Measurements from ENCODE around the gene CDH13. TPM values are rescaled to one million over a fixed set of nuclear protein-coding genes. Genes with fewer than 3 reads are reported as not detected.

Gene CDH13
- total and polyA plus RNA-seq, 9 of the 15 experiments (the other 6 are each of a cell fraction or from before 2014, with no cell fraction given): 0.03 TPM; not detected in 8

DNA sequence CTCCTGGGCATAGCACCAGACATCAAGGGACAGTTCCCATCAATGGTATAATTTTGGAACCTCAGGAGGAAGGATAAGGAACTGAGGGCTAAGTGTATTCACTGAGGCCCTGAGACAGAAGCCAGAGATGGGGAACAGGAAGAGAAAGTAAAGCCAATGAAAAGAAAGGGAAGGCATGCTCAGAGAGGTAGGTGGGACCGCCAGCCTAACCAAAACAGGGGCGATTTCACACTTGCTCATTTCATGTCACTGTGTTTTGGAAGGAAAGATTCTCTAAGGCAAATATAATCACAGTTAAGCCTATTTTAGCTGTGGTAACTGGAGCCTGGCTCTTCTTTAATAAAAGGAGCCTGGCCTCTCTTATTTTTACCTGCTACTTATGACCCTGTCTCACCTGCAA lies 411.1 kb downstream of the CDH13 start:
- H3K4me2 ChIP-seq (ENCODE audit: insufficient read depth, low read length): no peak overlapping the region
- no peak overlapping the region for H2AFZ ChIP-seq (ENCODE audit: low read depth, low read length)
- no peak for DNase-seq (ENCODE audit: extremely low read depth in 1 of 4, low spot score in 3 of 4)
- no peak for FAIRE-seq
- H3K27ac ChIP-seq (ENCODE audit: extremely low read depth, low read depth, low read length): no peak overlapping the region
- TF ChIP-seq CREB1 (IDR thresholded peaks at IDR 0.05): no peak
- no peak for TF ChIP-seq CREB1 (CRISPR knock-in tag; IDR thresholded peaks at IDR 0.05)
- no peak for TF ChIP-seq DMBX1 (CRISPR knock-in tag; IDR thresholded peaks at IDR 0.05; ENCODE audit: borderline replicate concordance)
- no peak for TF ChIP-seq SMC3 (conservative IDR thresholded peaks at IDR 0.05; ENCODE audit: insufficient read depth, low read depth, low read length)
- TF ChIP-seq GABPA (tag; conservative IDR thresholded peaks at IDR 0.05; ENCODE audit: low read depth): no peak
- H3K9me3 ChIP-seq (replicated peaks; ENCODE audit: control insufficient read depth, insufficient read depth, low read depth, low read length): no peaks in the 10 kb centered on the region; the same call in 1 of the 2 replicates
- 0% methylated on average over 2 of the region's 2 CpGs for WGBS (ENCODE audit: insufficient coverage, low coverage, missing lambda C conversion rate)
- H3K27me3 ChIP-seq (ENCODE audit: control insufficient read depth in 2 of 2, insufficient read depth in 2 of 2, low read length in 2 of 2): no peaks in the 10 kb centered on the region
- no peaks in the 10 kb centered on the region for H3K9me1 ChIP-seq (ENCODE audit: control insufficient read depth, insufficient read depth, low read length)
- no peaks in the 10 kb centered on the region for H4K20me1 ChIP-seq (replicated peaks; ENCODE audit: control insufficient read depth, insufficient read depth, low read length)
- no peaks in the 10 kb centered on the region for H3K79me2 ChIP-seq (ENCODE audit: control insufficient read depth, insufficient read depth, low read length)
- POLR2A ChIA-PET: no interaction called here
- CTCF ChIA-PET (ENCODE audit: low intra/inter-chr PET ratio): no interaction called here
- no peaks in the 10 kb centered on the region for H3K36me3 ChIP-seq (ENCODE audit: control insufficient read depth, insufficient read depth, low read length)
- in situ Hi-C loops (cut with MboI) (no loop called here), intact Hi-C loops (cut with micrococcal nuclease) (no loop called here)
- BruUV-seq (replicated peaks): no TSS peak
- ATAC-seq: no peak
- H3K4me3 ChIP-seq: no peak overlapping the region
- H3K4me1 ChIP-seq (replicated peaks in 1 of 2; ENCODE audit: control insufficient read depth in 2 of 2, insufficient read depth in 2 of 2, low read length in 2 of 2): no peaks in the 10 kb centered on the region
- no peak overlapping the region for H3K9ac ChIP-seq (ENCODE audit: insufficient read depth in 1 of 2, low read depth in 2 of 2, low read length in 2 of 2)

DNA sequence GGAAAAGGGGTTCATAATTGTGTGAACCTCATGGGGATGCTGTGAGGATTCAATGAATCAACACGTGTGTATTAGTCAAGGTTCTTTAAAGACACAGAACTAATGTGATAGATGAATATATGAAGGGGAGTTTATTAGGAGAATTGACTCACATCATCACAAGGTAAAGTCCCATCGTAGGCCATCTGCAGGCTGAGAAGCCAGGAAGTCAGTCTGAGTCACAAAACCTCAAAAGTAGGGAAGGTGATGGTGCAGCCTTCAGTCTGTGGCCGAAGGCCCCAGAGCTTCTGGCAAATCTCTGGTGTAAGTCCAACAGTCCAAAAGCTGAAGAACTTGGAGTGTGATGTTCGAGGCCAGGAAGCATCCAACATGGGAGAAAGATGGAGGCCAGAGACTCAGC lies 413.4 kb downstream of the CDH13 start:
- Histone ChIP-seq H3K79me2 (ENCODE audit: control insufficient read depth, insufficient read depth, low read length) (no peaks in the 10 kb centered on the region), H3K9me1 (ENCODE audit: control insufficient read depth, insufficient read depth, low read length) (no peaks in the 10 kb centered on the region), H3K9ac (ENCODE audit: insufficient read depth in 1 of 2, low read depth in 2 of 2, low read length in 2 of 2) (no peak overlapping the region), H3K4me2 (ENCODE audit: insufficient read depth, low read length) (no peak overlapping the region), H3K9me3 (replicated peaks; ENCODE audit: control insufficient read depth, insufficient read depth, low read depth, low read length) (no peaks in the 10 kb centered on the region; the same call in 1 of the 2 replicates), H3K27ac (ENCODE audit: extremely low read depth, low read depth, low read length) (no peak overlapping the region), H2AFZ (ENCODE audit: low read depth, low read length) (no peak overlapping the region), H3K4me1 (replicated peaks in 1 of 2; ENCODE audit: control insufficient read depth in 2 of 2, insufficient read depth in 2 of 2, low read length in 2 of 2) (no peaks in the 10 kb centered on the region), H3K4me3 (no peak overlapping the region), H3K36me3 (ENCODE audit: control insufficient read depth, insufficient read depth, low read length) (no peaks in the 10 kb centered on the region), H4K20me1 (replicated peaks; ENCODE audit: control insufficient read depth, insufficient read depth, low read length) (no peaks in the 10 kb centered on the region), H3K27me3 (ENCODE audit: control insufficient read depth in 2 of 2, insufficient read depth in 2 of 2, low read length in 2 of 2) (no peaks in the 10 kb centered on the region)
- POLR2A ChIA-PET: interaction anchor here (0.6 kb wide), 1 partner anchor 1076 kb away, joined by 3 read pairs; no protein-coding TSS in a partner anchor
- intact Hi-C loops (cut with micrococcal nuclease): no loop called here
- BruUV-seq (replicated peaks): no TSS peak
- in situ Hi-C loops (cut with MboI): no loop called here
- 0% methylated on average over 4 of the region's 4 CpGs for WGBS (ENCODE audit: insufficient coverage, low coverage, missing lambda C conversion rate)
- no peak for FAIRE-seq
- CTCF ChIA-PET (ENCODE audit: low intra/inter-chr PET ratio): no interaction called here
- DNase-seq (ENCODE audit: extremely low read depth in 1 of 4, low spot score in 3 of 4): no peak
- no peak for ATAC-seq
- TF ChIP-seq, protein P1, sequence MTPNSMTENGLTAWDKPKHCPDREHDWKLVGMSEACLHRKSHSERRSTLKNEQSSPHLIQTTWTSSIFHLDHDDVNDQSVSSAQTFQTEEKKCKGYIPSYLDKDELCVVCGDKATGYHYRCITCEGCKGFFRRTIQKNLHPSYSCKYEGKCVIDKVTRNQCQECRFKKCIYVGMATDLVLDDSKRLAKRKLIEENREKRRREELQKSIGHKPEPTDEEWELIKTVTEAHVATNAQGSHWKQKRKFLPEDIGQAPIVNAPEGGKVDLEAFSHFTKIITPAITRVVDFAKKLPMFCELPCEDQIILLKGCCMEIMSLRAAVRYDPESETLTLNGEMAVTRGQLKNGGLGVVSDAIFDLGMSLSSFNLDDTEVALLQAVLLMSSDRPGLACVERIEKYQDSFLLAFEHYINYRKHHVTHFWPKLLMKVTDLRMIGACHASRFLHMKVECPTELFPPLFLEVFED (CRISPR knock-in tag; conservative IDR thresholded peaks at IDR 0.05): no peak
- no peak for TF ChIP-seq BCL6 (CRISPR knock-in tag; IDR thresholded peaks at IDR 0.05)
- TF ChIP-seq SAP30 (IDR thresholded peaks at IDR 0.05; ENCODE audit: borderline replicate concordance, insufficient read depth, low read depth, low read length, poor library complexity, severe bottlenecking): no peak
- TF ChIP-seq, protein P2, sequence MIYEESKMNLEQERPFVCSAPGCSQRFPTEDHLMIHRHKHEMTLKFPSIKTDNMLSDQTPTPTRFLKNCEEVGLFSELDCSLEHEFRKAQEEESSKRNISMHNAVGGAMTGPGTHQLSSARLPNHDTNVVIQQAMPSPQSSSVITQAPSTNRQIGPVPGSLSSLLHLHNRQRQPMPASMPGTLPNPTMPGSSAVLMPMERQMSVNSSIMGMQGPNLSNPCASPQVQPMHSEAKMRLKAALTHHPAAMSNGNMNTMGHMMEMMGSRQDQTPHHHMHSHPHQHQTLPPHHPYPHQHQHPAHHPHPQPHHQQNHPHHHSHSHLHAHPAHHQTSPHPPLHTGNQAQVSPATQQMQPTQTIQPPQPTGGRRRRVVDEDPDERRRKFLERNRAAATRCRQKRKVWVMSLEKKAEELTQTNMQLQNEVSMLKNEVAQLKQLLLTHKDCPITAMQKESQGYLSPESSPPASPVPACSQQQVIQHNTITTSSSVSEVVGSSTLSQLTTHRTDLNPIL (CRISPR knock-in tag; IDR thresholded peaks at IDR 0.05): no peak
- no peak for TF ChIP-seq CEBPB (tag; IDR thresholded peaks at IDR 0.05)

Measured in K562 (cell line).